Activated CD8-positive, alpha-beta memory T cell treated with anti-CD3 and anti-CD28 coated beads, Interleukin-2, amount 50 U/mL, for 24 hours (primary cell): ENCODE measurements around the gene NTRK1.
"Not testable (repeated sequence)": the region's sequence is repeated elsewhere in the genome, so short reads cannot be mapped to it uniquely, and the experiment has no call there.

Experiments
- DNase-seq: peaks from one replicate; pipeline ENCODE4 v3.0.0-alpha.2; 2020; ENCODE audit errors: extremely low read depth

The NTRK1 gene

GRCh38 chr1:156913809-156914387, 53.2 kb downstream of the NTRK1 start:
- no peak for DNase-seq

GRCh38 chr1:156914440-156914856, 53.8 kb downstream of the NTRK1 start:
- DNase-seq, result no peak

- peak; percentile 20 for DNase-seq
Observed at GRCh38 chr1:156920233-156921052, 59.8 kb downstream of the NTRK1 start, which contains the start of gene LRRC71. TSS of gene LRRC71 (plus strand) at chr1:156920632. CDS start at chr1:156920804, 172 bp downstream.

GRCh38 chr1:156921053-156921529, 60.4 kb downstream of the NTRK1 start:
- DNase-seq, result no peak

GRCh38 chr1:156922986-156923669, 62.5 kb downstream of the NTRK1 start:
- DNase-seq, result no peak

- DNase-seq, result no peak
Observed at GRCh38 chr1:156923670-156924477, 63.2 kb downstream of the NTRK1 start.

GRCh38 chr1:156924478-156925153, 64.0 kb downstream of the NTRK1 start:
- DNase-seq, result no peak

- no peak for DNase-seq
Observed at GRCh38 chr1:156925154-156926010, 64.7 kb downstream of the NTRK1 start.

GRCh38 chr1:156926175-156926574, 65.5 kb downstream of the NTRK1 start:
- DNase-seq, result no peak

GRCh38 chr1:156926695-156927094, 66.0 kb downstream of the NTRK1 start:
- DNase-seq, result not testable (repeated sequence)

GRCh38 chr1:156927215-156928042, 66.8 kb downstream of the NTRK1 start:
- DNase-seq, result peak; percentile 27

GRCh38 chr1:156928043-156928602, 67.5 kb downstream of the NTRK1 start:
- no peak for DNase-seq

GRCh38 chr1:156929596-156930238, 69.1 kb downstream of the NTRK1 start:
- no peak for DNase-seq

GRCh38 chr1:156930483-156930882, 69.8 kb downstream of the NTRK1 start:
- no peak for DNase-seq
